Natural killer cell (primary cell): ENCODE results near the gene TMEM184A. TPM values are rescaled to one million over a fixed set of nuclear protein-coding genes. Genes with fewer than 3 reads are reported as not detected.
A peak's percentile ranks its signal among the peaks of the same experiment; 100 is the strongest.

ENCODE experiments used
- ATAC-seq, 3 donors: fragments of 150-1000 bp in 2 of 3; fragments of 200-7000 bp in 1 of 3; cut with Tn5 transposase; 1 replicate in 1 of 3; 2 replicates in 2 of 3; pipeline ENCODE4 v1.10.0; 2021; ENCODE audit warnings: mild to moderate bottlenecking in 2 of 3, moderate library complexity in 2 of 3
- DNase-seq, 2 donors: peaks; one replicate each; pipeline versions ENCODE4 v3.0.0 to v3.0.0-alpha.2; 2013 to 2021; ENCODE audit warnings: mixed read lengths in 1 of 2
- H3K27ac ChIP-seq: one replicate; pipeline ENCODE4 v1.5.1; 2013; ENCODE audit warnings: mild to moderate bottlenecking, low read length
- H3K27me3 ChIP-seq: one replicate; pipeline ENCODE4 v1.6.1; 2013; ENCODE audit warnings: low read length; ENCODE audit not compliant: control insufficient read depth, insufficient read depth
- H3K36me3 ChIP-seq: one replicate; pipeline ENCODE4 v1.6.1; 2013; ENCODE audit warnings: low read length; ENCODE audit not compliant: control insufficient read depth, insufficient read depth
- H3K4me1 ChIP-seq: one replicate; pipeline ENCODE4 v1.6.1; 2013; ENCODE audit warnings: low read length; ENCODE audit not compliant: control insufficient read depth, insufficient read depth
- H3K4me3 ChIP-seq: one replicate; pipeline ENCODE4 v1.5.1; 2013; ENCODE audit warnings: low read length
- H3K9me3 ChIP-seq: one replicate; pipeline ENCODE4 v1.6.1; 2013; ENCODE audit warnings: low read length; ENCODE audit not compliant: control insufficient read depth, insufficient read depth
- H3K27ac Mint-ChIP-seq, 2 donors: one replicate each; pipeline ENCODE4 v1.8.0; 2022; ENCODE audit warnings: mild to moderate bottlenecking in 2 of 2, mixed read lengths in 2 of 2, moderate library complexity in 1 of 2
- H3K27me3 Mint-ChIP-seq, 2 donors: one replicate each; pipeline ENCODE4 v1.8.0; 2022; ENCODE audit warnings: low read depth in 2 of 2, mixed read lengths in 2 of 2
- H3K36me3 Mint-ChIP-seq: one replicate; pipeline ENCODE4 v1.8.0; 2022; ENCODE audit warnings: mixed read lengths
- H3K4me1 Mint-ChIP-seq, 2 donors: one replicate each; pipeline ENCODE4 v1.8.0; 2022; ENCODE audit warnings: mixed read lengths in 2 of 2
- H3K4me3 Mint-ChIP-seq: one replicate; pipeline ENCODE4 v1.8.0; 2022; ENCODE audit warnings: mild to moderate bottlenecking, moderate library complexity, mixed read lengths
- H3K9me3 Mint-ChIP-seq, 2 donors: one replicate each; pipeline ENCODE4 v1.8.0; 2022; ENCODE audit warnings: mixed read lengths in 2 of 2
- WGBS: methylation state at CpG from one replicate; pipeline ENCODE4 v1.1.7; 2013; ENCODE audit warnings: missing lambda C conversion rate; ENCODE audit not compliant: insufficient coverage; 5-methylcytosine and 5-hydroxymethylcytosine counted together
- intact Hi-C: fragments of 100-400 bp; cut with micrococcal nuclease; formaldehyde crosslinking; loops from one replicate; pipeline ENCODE4 v1.14.2; 2022
- total RNA-seq, 4 donors: library from RNA; stranded (reverse); fragments of 120-200 nt in 1 of 4; gene quantifications; one replicate each; pipeline versions ENCODE4 v1.2.3 to v1.2.4, GENCODE V29; 2013 to 2022
- TF ChIP-seq, protein P1 (sequence below): fragments of 200-600 bp; IDR thresholded peaks from one replicate; pipeline ENCODE4 v1.8.0; 2022; ENCODE audit warnings: antibody characterized with exemption

TMEM184A gene
- total RNA-seq = under 1 TPM in 1 of 3 donors, not detected in 2; 0.14 TPM
- not detected for total RNA-seq (2013)

GRCh38 chr7:1555813-1556543, at the start of gene TMEM184A:
TMEM184A (minus strand) TSS chr7:1556205; CDS start chr7:1555484, 721 bp downstream.
- WGBS = 51% methylated on average over 23 of the region's 23 CpGs
- no peak within 1 kb of the TSS for H3K27ac ChIP-seq
- H3K4me1 Mint-ChIP-seq = peaks cover 0 to 12% of the 10 kb centered on the region in 2 donors
- peaks cover 0 to 2% of the 10 kb centered on the region in 2 donors for H3K27me3 Mint-ChIP-seq
- DNase-seq = peak in 1 of 2 donors; percentile 71
- no peak within 1 kb of the TSS for H3K27ac Mint-ChIP-seq
- TF ChIP-seq, protein P1, sequence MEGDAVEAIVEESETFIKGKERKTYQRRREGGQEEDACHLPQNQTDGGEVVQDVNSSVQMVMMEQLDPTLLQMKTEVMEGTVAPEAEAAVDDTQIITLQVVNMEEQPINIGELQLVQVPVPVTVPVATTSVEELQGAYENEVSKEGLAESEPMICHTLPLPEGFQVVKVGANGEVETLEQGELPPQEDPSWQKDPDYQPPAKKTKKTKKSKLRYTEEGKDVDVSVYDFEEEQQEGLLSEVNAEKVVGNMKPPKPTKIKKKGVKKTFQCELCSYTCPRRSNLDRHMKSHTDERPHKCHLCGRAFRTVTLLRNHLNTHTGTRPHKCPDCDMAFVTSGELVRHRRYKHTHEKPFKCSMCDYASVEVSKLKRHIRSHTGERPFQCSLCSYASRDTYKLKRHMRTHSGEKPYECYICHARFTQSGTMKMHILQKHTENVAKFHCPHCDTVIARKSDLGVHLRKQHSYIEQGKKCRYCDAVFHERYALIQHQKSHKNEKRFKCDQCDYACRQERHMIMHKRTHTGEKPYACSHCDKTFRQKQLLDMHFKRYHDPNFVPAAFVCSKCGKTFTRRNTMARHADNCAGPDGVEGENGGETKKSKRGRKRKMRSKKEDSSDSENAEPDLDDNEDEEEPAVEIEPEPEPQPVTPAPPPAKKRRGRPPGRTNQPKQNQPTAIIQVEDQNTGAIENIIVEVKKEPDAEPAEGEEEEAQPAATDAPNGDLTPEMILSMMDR = no peak
- H3K27me3 ChIP-seq = no peaks in the 10 kb centered on the region
- H3K4me1 ChIP-seq = peaks cover 4% of the 10 kb centered on the region
- H3K4me3 ChIP-seq = no peak within 1 kb of the TSS
- intact Hi-C loops = no loop called here
- no peaks in the 10 kb centered on the region for H3K9me3 ChIP-seq
- no peaks in the 10 kb centered on the region for H3K9me3 Mint-ChIP-seq
- H3K4me3 Mint-ChIP-seq = no peak within 1 kb of the TSS
- no peaks in the 10 kb centered on the region for H3K36me3 Mint-ChIP-seq
- ATAC-seq = peak in 1 of 3 donors; percentile 47
- H3K36me3 ChIP-seq = no peaks in the 10 kb centered on the region

DNA sequence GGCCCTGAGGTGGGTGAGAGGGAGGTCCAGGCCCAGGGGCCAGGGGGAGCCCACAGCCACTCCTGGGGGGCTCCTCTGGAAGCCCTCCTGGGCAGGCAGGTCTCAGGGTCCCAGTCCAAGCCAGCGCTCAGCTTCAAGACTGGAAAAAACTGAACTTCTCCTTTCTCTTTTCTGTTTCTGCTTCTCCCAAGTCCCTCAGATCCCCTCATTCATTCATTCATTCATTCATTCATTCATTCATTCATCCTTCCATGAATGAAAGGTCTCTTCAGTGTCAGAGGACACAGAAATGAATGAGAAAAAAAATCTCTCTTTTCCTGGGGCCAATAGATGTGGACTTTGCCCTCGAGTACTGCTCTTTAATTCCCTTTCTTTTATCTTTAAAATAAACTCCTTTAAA, 48.4 kb upstream of the TMEM184A start:
- peaks cover 0 to 4% of the 10 kb centered on the region in 2 donors for H3K27me3 Mint-ChIP-seq
- no peak overlapping the region for H3K4me3 Mint-ChIP-seq
- H3K27ac ChIP-seq = no peak overlapping the region
- no peaks in the 10 kb centered on the region for H3K9me3 ChIP-seq
- TF ChIP-seq, protein P1 = no peak
- DNase-seq (no peak), ATAC-seq (no peak)
- no peak overlapping the region for H3K4me3 ChIP-seq
- no peaks in the 10 kb centered on the region for H3K4me1 ChIP-seq
- H3K27me3 ChIP-seq = no peaks in the 10 kb centered on the region
- no peak overlapping the region for H3K27ac Mint-ChIP-seq
- 88% methylated on average over 2 of the region's 2 CpGs for WGBS
- H3K4me1 Mint-ChIP-seq = no peaks in the 10 kb centered on the region
- intact Hi-C loops = no loop called here
- H3K36me3 ChIP-seq = no peaks in the 10 kb centered on the region
- no peaks in the 10 kb centered on the region for H3K36me3 Mint-ChIP-seq
- H3K9me3 Mint-ChIP-seq = no peaks in the 10 kb centered on the region

DNA sequence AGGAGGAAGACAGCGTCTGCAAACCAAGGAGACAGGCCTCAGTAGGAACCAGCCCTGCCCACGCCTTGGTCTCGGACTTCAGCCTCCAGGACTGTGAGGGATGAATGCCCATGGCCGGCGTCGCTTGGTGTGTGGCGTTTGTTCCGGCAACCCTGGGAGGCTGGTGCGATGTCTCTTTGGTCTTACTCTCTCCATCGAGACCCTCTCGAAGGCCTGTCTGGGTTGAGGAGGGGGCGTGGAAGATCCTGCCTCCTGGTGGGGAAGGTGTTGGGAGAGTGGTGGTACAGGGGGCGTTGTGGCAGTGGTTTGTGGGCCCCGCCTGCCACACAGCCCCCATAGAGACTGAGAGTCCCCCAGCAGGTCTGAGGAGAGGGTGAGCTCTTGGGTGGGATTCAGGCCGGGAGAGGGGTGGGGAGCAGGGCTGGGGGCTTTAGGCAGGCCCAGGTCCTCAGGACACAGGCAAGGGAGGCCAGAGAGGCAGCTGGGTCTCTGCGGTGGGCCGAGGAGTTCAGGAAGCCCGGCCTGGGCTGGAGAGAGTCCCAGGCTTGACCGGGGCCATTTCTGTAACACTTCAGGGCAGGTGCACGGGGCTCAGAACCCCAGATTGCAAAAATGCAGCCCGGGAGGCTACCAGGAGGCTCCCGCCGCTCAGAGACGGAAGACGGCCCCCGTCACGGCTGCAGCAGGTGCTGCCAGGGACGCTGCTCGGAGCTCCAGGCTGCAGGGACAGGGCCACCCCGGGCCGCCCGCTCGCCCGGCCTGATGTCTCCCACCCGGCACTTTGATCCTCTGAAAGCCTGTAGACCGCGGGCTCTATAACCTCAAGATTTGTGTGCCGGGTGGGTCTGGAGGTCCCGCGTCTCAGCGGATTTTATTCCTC, 47.6 kb upstream of the TMEM184A start:
- Mint-ChIP-seq H3K9me3 (no peaks in the 10 kb centered on the region), H3K27me3 (peaks cover 0 to 3% of the 10 kb centered on the region in 2 donors), H3K4me3 (no peak overlapping the region), H3K27ac (no peak overlapping the region), H3K4me1 (no peaks in the 10 kb centered on the region), H3K36me3 (no peaks in the 10 kb centered on the region)
- intact Hi-C loops = no loop called here
- Histone ChIP-seq H3K9me3 (no peaks in the 10 kb centered on the region), H3K4me3 (no peak overlapping the region), H3K27ac (no peak overlapping the region), H3K36me3 (no peaks in the 10 kb centered on the region), H3K4me1 (no peaks in the 10 kb centered on the region), H3K27me3 (no peaks in the 10 kb centered on the region)
- TF ChIP-seq, protein P1 = no peak
- no peak for DNase-seq
- 90% methylated on average over 41 of the region's 41 CpGs for WGBS
- no peak for ATAC-seq
